Stimulated activated CD4-positive, alpha-beta T cell treated with anti-CD3 and anti-CD28 coated beads, Interleukin-4, amount 100 ng/mL, for 4 hours (primary cell): ENCODE results near the gene C2CD2.
A peak's percentile ranks its signal among the peaks of the same experiment; 100 is the strongest.

Experiments used
- DNase-seq, 2 experiments: peaks; one replicate each; pipeline ENCODE4 v3.0.0-alpha.2; 2020

The C2CD2 gene

GRCh38 chr21:41881051-41881450 lies 72.8 kb downstream of the C2CD2 start:
- no peak for DNase-seq

GRCh38 chr21:41880153-41880552 lies 73.7 kb downstream of the C2CD2 start:
- DNase-seq = no peak

GRCh38 chr21:41879190-41879998 lies 74.4 kb downstream of the C2CD2 start, which contains the start of gene PRDM15:
Gene PRDM15 (minus strand): TSS chr21:41879344. CDS start chr21:41860363, 18,981 bp downstream.
- peak; percentile 79 to 86 for DNase-seq

- DNase-seq = peak; percentile 70 to 74
Observed at GRCh38 chr21:41878831-41879189, 75.0 kb downstream of the C2CD2 start.

- DNase-seq = peak; percentile 35 to 38
Observed at GRCh38 chr21:41877901-41878830, 75.7 kb downstream of the C2CD2 start.

- no peak for DNase-seq
Observed at GRCh38 chr21:41876928-41877652, 76.7 kb downstream of the C2CD2 start.

- no peak for DNase-seq
Observed at GRCh38 chr21:41876396-41876795, 77.4 kb downstream of the C2CD2 start.

- no peak for DNase-seq
Observed at GRCh38 chr21:41875086-41875485, 78.7 kb downstream of the C2CD2 start.

- DNase-seq = no peak
Observed at GRCh38 chr21:41874611-41875010, 79.2 kb downstream of the C2CD2 start.

GRCh38 chr21:41873426-41873825 lies 80.4 kb downstream of the C2CD2 start:
- DNase-seq = no peak

- no peak for DNase-seq
Observed at GRCh38 chr21:41873005-41873404, 80.8 kb downstream of the C2CD2 start.

GRCh38 chr21:41871293-41872030 lies 82.4 kb downstream of the C2CD2 start:
- DNase-seq = no peak

GRCh38 chr21:41869771-41870170 lies 84.0 kb downstream of the C2CD2 start:
- no peak for DNase-seq

GRCh38 chr21:41868062-41868710 lies 85.6 kb downstream of the C2CD2 start:
- DNase-seq = no peak

- no peak for DNase-seq
Observed at GRCh38 chr21:41867313-41867712, 86.5 kb downstream of the C2CD2 start.

- no peak for DNase-seq
Observed at GRCh38 chr21:41866274-41866809, 87.5 kb downstream of the C2CD2 start.

GRCh38 chr21:41865002-41865777 lies 88.6 kb downstream of the C2CD2 start:
- DNase-seq = no peak

- no peak for DNase-seq
Observed at GRCh38 chr21:41864311-41865001, 89.4 kb downstream of the C2CD2 start.

- no peak for DNase-seq
Observed at GRCh38 chr21:41863439-41863740, 90.4 kb downstream of the C2CD2 start.

GRCh38 chr21:41861987-41862386 lies 91.8 kb downstream of the C2CD2 start:
- no peak for DNase-seq
